WTC11 (cell line): ENCODE data around the gene GALT. TPM values are rescaled to one million over a fixed set of nuclear protein-coding genes. Genes with fewer than 3 reads are reported as not detected.
A peak's percentile ranks its signal among the peaks of the same experiment; 100 is the strongest.

Source experiments
- CBFB ChIP-seq: sonication (generic); formaldehyde crosslinking; IDR thresholded peaks from 2 replicates; pipeline ENCODE4 v1.8.1; 2022; ENCODE audit warnings: mild to moderate bottlenecking, low read depth, missing genetic modification reagents
- CREB1 ChIP-seq: sonication (generic); formaldehyde crosslinking; IDR thresholded peaks from 2 replicates; pipeline ENCODE4 v1.8.0; 2023; ENCODE audit warnings: mild to moderate bottlenecking, missing genetic modification reagents
- EMX1 ChIP-seq: fragments of 250-450 bp; sonication (Bioruptor Pico); IDR thresholded peaks from 2 replicates; pipeline ENCODE4 v1.8.0; 2021; ENCODE audit warnings: mild to moderate bottlenecking
- ETV6 ChIP-seq: sonication (generic); formaldehyde crosslinking; IDR thresholded peaks from 2 replicates; pipeline ENCODE4 v1.8.1; 2022; ENCODE audit warnings: mild to moderate bottlenecking, missing genetic modification reagents
- FOXP1 ChIP-seq: sonication (generic); formaldehyde crosslinking; IDR thresholded peaks from 2 replicates; pipeline ENCODE4 v1.8.0; 2022; ENCODE audit warnings: missing genetic modification reagents, mild to moderate bottlenecking, moderate library complexity, borderline replicate concordance
- GABPB1 ChIP-seq: sonication (generic); formaldehyde crosslinking; IDR thresholded peaks from 2 replicates; pipeline ENCODE4 v1.8.1; 2023; ENCODE audit warnings: mild to moderate bottlenecking, missing genetic modification reagents
- NFYB ChIP-seq: sonication (generic); formaldehyde crosslinking; conservative IDR thresholded peaks from 2 replicates; pipeline ENCODE4 v1.8.0; 2022; ENCODE audit warnings: low read depth, missing genetic modification reagents
- RORB ChIP-seq: fragments of 250-450 bp; sonication (Bioruptor Pico); IDR thresholded peaks from 2 replicates; pipeline ENCODE4 v1.9.0; 2021; ENCODE audit warnings: mild to moderate bottlenecking
- SMAD3 ChIP-seq: sonication (generic); formaldehyde crosslinking; IDR thresholded peaks from 2 replicates; pipeline ENCODE4 v1.8.0; 2022; ENCODE audit warnings: missing genetic modification reagents, mild to moderate bottlenecking, borderline replicate concordance
- SMAD4 ChIP-seq: sonication (generic); formaldehyde crosslinking; IDR thresholded peaks from 2 replicates; pipeline ENCODE4 v1.8.0; 2022; ENCODE audit warnings: mild to moderate bottlenecking, missing genetic modification reagents
- SOX15 ChIP-seq: fragments of 250-450 bp; sonication (Bioruptor Pico); IDR thresholded peaks from 2 replicates; pipeline ENCODE4 v1.9.0; 2021; ENCODE audit warnings: mild to moderate bottlenecking
- SP1 ChIP-seq: sonication (generic); formaldehyde crosslinking; conservative IDR thresholded peaks from 2 replicates; pipeline ENCODE4 v1.8.1; 2022; ENCODE audit warnings: missing genetic modification reagents
- TP53 ChIP-seq: sonication (generic); formaldehyde crosslinking; IDR thresholded peaks from 2 replicates; pipeline ENCODE4 v1.8.1; 2023; ENCODE audit warnings: mild to moderate bottlenecking, missing genetic modification reagents
- ZNF138 ChIP-seq: sonication (generic); formaldehyde crosslinking; conservative IDR thresholded peaks from 2 replicates; pipeline ENCODE4 v1.8.1; 2022; ENCODE audit warnings: mild to moderate bottlenecking, moderate library complexity, missing genetic modification reagents
- ZNF263 ChIP-seq: sonication (generic); formaldehyde crosslinking; IDR thresholded peaks from 2 replicates; pipeline ENCODE4 v1.8.1; 2022; ENCODE audit warnings: low read depth, mild to moderate bottlenecking, moderate library complexity, missing genetic modification reagents
- ZNF317 ChIP-seq: sonication (generic); formaldehyde crosslinking; IDR thresholded peaks from 2 replicates; pipeline ENCODE4 v1.8.1; 2023; ENCODE audit warnings: low read depth, mild to moderate bottlenecking, moderate library complexity, missing genetic modification reagents, borderline replicate concordance
- total RNA-seq: library from RNA; stranded (reverse); gene quantifications from 3 replicates; pipeline ENCODE4 v1.2.3, GENCODE V29; 2021
- TF ChIP-seq, protein P1 (sequence below): sonication (generic); formaldehyde crosslinking; IDR thresholded peaks from 2 replicates; pipeline ENCODE4 v1.8.0; 2022; ENCODE audit warnings: mild to moderate bottlenecking, missing genetic modification reagents
- TF ChIP-seq, protein P2 (sequence below): sonication (generic); formaldehyde crosslinking; IDR thresholded peaks from 2 replicates; pipeline ENCODE4 v1.8.0; 2022; ENCODE audit warnings: missing genetic modification reagents
- TF ChIP-seq, protein P3 (sequence below): fragments of 250-450 bp; sonication (Bioruptor Pico); IDR thresholded peaks from 2 replicates; pipeline ENCODE4 v1.9.0; 2021; ENCODE audit warnings: mild to moderate bottlenecking, borderline replicate concordance
- TF ChIP-seq, protein P4 (sequence below): sonication (generic); formaldehyde crosslinking; IDR thresholded peaks from 2 replicates; pipeline ENCODE4 v1.8.0; 2022; ENCODE audit warnings: mild to moderate bottlenecking, missing genetic modification reagents
- TF ChIP-seq, protein P5 (sequence below): sonication (generic); formaldehyde crosslinking; IDR thresholded peaks from 2 replicates; pipeline ENCODE4 v1.8.0; 2022; ENCODE audit warnings: mild to moderate bottlenecking, missing genetic modification reagents
- TF ChIP-seq, protein P6 (sequence below): fragments of 250-450 bp; sonication (Bioruptor Pico); IDR thresholded peaks from 2 replicates; pipeline ENCODE4 v2.1.2; 2022; ENCODE audit warnings: mild to moderate bottlenecking, moderate library complexity

GALT gene
- total RNA-seq, 1 experiment from 2014 or later = 39.7 TPM

DNA sequence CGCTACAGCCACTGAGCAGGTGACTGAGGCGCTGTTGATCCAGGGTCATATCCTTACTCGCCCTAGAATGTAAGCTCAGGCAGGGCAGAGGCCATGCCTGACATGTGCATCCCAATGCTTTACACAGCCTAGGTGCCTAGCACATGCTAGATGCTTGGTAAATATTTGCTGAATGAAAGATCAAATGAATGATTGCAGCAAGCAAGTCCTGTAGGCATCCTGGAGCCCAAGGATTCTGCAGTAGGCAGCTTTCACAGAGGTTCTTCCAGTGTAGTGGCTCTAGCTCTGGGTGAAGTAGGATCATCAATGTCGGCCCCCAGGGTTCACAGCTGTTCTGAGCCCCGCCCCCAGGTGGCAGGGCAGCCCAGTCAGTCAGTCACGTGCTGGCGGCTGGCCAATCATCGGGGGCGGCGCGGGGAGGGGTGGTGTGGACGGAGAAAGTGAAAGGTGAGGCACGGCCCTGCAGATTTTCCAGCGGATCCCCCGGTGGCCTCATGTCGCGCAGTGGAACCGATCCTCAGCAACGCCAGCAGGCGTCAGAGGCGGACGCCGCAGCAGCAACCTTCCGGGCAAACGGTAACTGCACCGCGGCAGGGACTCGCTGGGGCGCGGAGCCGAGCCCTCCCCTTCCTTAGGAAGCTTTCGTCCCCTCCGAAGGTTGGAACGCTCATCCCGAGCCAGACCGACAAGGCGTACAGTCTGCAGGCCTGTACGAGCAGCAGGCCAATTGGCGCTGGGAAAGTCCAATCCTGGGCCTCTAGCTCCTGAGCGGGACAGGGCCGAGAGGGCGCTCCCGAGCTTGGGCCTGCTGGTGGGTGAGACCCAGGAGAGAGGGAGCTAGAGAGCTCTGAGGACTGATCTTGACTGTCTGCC, at the start of gene GALT (continued):
- TF ChIP-seq, protein P1, sequence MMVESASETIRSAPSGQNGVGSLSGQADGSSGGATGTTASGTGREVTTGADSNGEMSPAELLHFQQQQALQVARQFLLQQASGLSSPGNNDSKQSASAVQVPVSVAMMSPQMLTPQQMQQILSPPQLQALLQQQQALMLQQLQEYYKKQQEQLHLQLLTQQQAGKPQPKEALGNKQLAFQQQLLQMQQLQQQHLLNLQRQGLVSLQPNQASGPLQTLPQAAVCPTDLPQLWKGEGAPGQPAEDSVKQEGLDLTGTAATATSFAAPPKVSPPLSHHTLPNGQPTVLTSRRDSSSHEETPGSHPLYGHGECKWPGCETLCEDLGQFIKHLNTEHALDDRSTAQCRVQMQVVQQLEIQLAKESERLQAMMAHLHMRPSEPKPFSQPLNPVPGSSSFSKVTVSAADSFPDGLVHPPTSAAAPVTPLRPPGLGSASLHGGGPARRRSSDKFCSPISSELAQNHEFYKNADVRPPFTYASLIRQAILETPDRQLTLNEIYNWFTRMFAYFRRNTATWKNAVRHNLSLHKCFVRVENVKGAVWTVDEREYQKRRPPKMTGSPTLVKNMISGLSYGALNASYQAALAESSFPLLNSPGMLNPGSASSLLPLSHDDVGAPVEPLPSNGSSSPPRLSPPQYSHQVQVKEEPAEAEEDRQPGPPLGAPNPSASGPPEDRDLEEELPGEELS (CRISPR knock-in tag) = 0 out of 2 replicates have a peak, but pooled peaks have one; percentile 17
- TF ChIP-seq, protein P2, sequence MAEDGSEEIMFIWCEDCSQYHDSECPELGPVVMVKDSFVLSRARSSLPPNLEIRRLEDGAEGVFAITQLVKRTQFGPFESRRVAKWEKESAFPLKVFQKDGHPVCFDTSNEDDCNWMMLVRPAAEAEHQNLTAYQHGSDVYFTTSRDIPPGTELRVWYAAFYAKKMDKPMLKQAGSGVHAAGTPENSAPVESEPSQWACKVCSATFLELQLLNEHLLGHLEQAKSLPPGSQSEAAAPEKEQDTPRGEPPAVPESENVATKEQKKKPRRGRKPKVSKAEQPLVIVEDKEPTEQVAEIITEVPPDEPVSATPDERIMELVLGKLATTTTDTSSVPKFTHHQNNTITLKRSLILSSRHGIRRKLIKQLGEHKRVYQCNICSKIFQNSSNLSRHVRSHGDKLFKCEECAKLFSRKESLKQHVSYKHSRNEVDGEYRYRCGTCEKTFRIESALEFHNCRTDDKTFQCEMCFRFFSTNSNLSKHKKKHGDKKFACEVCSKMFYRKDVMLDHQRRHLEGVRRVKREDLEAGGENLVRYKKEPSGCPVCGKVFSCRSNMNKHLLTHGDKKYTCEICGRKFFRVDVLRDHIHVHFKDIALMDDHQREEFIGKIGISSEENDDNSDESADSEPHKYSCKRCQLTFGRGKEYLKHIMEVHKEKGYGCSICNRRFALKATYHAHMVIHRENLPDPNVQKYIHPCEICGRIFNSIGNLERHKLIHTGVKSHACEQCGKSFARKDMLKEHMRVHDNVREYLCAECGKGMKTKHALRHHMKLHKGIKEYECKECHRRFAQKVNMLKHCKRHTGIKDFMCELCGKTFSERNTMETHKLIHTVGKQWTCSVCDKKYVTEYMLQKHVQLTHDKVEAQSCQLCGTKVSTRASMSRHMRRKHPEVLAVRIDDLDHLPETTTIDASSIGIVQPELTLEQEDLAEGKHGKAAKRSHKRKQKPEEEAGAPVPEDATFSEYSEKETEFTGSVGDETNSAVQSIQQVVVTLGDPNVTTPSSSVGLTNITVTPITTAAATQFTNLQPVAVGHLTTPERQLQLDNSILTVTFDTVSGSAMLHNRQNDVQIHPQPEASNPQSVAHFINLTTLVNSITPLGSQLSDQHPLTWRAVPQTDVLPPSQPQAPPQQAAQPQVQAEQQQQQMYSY = no peak; the same call in 1 of the 2 replicates
- TF ChIP-seq, protein P3, sequence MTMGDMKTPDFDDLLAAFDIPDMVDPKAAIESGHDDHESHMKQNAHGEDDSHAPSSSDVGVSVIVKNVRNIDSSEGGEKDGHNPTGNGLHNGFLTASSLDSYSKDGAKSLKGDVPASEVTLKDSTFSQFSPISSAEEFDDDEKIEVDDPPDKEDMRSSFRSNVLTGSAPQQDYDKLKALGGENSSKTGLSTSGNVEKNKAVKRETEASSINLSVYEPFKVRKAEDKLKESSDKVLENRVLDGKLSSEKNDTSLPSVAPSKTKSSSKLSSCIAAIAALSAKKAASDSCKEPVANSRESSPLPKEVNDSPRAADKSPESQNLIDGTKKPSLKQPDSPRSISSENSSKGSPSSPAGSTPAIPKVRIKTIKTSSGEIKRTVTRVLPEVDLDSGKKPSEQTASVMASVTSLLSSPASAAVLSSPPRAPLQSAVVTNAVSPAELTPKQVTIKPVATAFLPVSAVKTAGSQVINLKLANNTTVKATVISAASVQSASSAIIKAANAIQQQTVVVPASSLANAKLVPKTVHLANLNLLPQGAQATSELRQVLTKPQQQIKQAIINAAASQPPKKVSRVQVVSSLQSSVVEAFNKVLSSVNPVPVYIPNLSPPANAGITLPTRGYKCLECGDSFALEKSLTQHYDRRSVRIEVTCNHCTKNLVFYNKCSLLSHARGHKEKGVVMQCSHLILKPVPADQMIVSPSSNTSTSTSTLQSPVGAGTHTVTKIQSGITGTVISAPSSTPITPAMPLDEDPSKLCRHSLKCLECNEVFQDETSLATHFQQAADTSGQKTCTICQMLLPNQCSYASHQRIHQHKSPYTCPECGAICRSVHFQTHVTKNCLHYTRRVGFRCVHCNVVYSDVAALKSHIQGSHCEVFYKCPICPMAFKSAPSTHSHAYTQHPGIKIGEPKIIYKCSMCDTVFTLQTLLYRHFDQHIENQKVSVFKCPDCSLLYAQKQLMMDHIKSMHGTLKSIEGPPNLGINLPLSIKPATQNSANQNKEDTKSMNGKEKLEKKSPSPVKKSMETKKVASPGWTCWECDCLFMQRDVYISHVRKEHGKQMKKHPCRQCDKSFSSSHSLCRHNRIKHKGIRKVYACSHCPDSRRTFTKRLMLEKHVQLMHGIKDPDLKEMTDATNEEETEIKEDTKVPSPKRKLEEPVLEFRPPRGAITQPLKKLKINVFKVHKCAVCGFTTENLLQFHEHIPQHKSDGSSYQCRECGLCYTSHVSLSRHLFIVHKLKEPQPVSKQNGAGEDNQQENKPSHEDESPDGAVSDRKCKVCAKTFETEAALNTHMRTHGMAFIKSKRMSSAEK (CRISPR knock-in tag) = no peak
- TF ChIP-seq GABPB1 (no peak), ZNF317 (CRISPR knock-in tag) (0 out of 2 replicates have a peak, but pooled peaks have one; percentile 16), ETV6 (CRISPR knock-in tag) (0 out of 2 replicates have a peak, but pooled peaks have one; percentile 59), CREB1 (peak; percentile 48; the same call in 1 of the 2 replicates), RORB (CRISPR knock-in tag) (no peak), SMAD3 (CRISPR knock-in tag) (peak; percentile 59; the same call in 1 of the 2 replicates), SOX15 (CRISPR knock-in tag) (no peak), EMX1 (CRISPR knock-in tag) (no peak), FOXP1 (CRISPR knock-in tag) (peak; percentile 60; the same call in 1 of the 2 replicates), ZNF138 (CRISPR knock-in tag) (0 out of 2 replicates have a peak, but pooled peaks have one; percentile 34), TP53 (CRISPR knock-in tag) (no peak; the same call in 1 of the 2 replicates), SP1 (CRISPR knock-in tag) (peak; percentile 79), NFYB (peak; percentile 95), CBFB (CRISPR knock-in tag) (peak; percentile 79; the same call in 1 of the 2 replicates), SMAD4 (no peak), ZNF263 (CRISPR knock-in tag) (no peak)
- TF ChIP-seq, protein P4, sequence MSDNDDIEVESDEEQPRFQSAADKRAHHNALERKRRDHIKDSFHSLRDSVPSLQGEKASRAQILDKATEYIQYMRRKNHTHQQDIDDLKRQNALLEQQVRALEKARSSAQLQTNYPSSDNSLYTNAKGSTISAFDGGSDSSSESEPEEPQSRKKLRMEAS (CRISPR knock-in tag) = peak; percentile 87
- TF ChIP-seq, protein P5, sequence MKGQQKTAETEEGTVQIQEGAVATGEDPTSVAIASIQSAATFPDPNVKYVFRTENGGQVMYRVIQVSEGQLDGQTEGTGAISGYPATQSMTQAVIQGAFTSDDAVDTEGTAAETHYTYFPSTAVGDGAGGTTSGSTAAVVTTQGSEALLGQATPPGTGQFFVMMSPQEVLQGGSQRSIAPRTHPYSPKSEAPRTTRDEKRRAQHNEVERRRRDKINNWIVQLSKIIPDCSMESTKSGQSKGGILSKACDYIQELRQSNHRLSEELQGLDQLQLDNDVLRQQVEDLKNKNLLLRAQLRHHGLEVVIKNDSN (CRISPR knock-in tag) = peak; percentile 100
- TF ChIP-seq, protein P6, sequence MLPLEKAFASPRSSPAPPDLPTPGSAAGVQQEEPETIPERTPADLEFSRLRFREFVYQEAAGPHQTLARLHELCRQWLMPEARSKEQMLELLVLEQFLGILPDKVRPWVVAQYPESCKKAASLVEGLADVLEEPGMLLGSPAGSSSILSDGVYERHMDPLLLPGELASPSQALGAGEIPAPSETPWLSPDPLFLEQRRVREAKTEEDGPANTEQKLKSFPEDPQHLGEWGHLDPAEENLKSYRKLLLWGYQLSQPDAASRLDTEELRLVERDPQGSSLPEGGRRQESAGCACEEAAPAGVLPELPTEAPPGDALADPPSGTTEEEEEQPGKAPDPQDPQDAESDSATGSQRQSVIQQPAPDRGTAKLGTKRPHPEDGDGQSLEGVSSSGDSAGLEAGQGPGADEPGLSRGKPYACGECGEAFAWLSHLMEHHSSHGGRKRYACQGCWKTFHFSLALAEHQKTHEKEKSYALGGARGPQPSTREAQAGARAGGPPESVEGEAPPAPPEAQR (CRISPR knock-in tag) = no peak
